ENCODE results near the gene MICAL3. TPM values are rescaled to one million over a fixed set of nuclear protein-coding genes. Genes with fewer than 3 reads are reported as not detected.

MICAL3 gene
- total RNA-seq, 1 experiment from 2014 or later = 47.1 TPM

DNA sequence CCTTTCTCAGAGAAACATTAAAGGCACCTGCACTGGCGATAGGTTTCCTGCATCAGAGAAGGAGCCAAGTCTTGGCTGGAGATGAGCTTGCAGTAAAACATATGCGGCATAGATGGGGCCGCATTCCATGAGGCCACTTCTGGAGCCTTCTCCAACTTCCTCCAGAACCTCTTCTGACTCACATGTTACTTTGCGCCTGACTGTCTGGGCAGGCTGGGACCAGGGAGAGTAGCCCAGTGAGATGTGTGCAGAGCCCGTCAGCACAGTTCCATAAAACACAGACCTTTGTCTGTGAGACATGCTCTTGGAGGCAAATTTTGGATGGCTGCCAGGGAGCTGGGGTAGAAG, 194.7 kb downstream of the MICAL3 start:
- no peaks in the 10 kb centered on the region for H3K9me3 ChIP-seq (ENCODE audit: control insufficient read depth, insufficient read depth, low read depth, low read length)
- ATAC-seq (peak; percentile 14; the same call in 1 of the 2 replicates), DNase-seq (ENCODE audit: low read depth, low spot score) (no peak)
- no peaks in the 10 kb centered on the region for H3K36me3 ChIP-seq (ENCODE audit: control insufficient read depth, insufficient read depth, low read length)
- intact Hi-C loops (cut with micrococcal nuclease; ENCODE audit: unreplicated experiment) = loop anchor here (1.0 to 10.0 kb wide), 2 partner anchors 195 to 247 kb away; partner anchors contain the start of gene MICAL3
- no peaks in the 10 kb centered on the region for H3K27me3 ChIP-seq (ENCODE audit: control insufficient read depth, insufficient read depth, low read length)
- ChIA-PET CTCF (interaction anchor here (0.6 to 2.4 kb wide), 2 partner anchors 87 to 246 kb away, joined by 8 to 20 read pairs; no protein-coding TSS in a partner anchor), POLR2A (no interaction called here)
- no peaks in the 10 kb centered on the region for H3K4me1 ChIP-seq (ENCODE audit: control insufficient read depth, insufficient read depth, low read length)
- H3K4me3 ChIP-seq (ENCODE audit: low read depth in 2 of 2, low read length in 2 of 2) = no peak overlapping the region
- H3K27ac ChIP-seq (ENCODE audit: low read length) = no peak overlapping the region
- in situ Hi-C loops (cut with HindIII; ENCODE audit: low pct_unique_long_range_greater_than_20kb, low sequenced_read_pairs) = no loop called here
- no TSS peak for BruUV-seq (replicated peaks)
- TF ChIP-seq POLR2AphosphoS5 (IDR thresholded peaks at IDR 0.05; ENCODE audit: low read depth, low read length) = no peak
- TF ChIP-seq, protein P1, sequence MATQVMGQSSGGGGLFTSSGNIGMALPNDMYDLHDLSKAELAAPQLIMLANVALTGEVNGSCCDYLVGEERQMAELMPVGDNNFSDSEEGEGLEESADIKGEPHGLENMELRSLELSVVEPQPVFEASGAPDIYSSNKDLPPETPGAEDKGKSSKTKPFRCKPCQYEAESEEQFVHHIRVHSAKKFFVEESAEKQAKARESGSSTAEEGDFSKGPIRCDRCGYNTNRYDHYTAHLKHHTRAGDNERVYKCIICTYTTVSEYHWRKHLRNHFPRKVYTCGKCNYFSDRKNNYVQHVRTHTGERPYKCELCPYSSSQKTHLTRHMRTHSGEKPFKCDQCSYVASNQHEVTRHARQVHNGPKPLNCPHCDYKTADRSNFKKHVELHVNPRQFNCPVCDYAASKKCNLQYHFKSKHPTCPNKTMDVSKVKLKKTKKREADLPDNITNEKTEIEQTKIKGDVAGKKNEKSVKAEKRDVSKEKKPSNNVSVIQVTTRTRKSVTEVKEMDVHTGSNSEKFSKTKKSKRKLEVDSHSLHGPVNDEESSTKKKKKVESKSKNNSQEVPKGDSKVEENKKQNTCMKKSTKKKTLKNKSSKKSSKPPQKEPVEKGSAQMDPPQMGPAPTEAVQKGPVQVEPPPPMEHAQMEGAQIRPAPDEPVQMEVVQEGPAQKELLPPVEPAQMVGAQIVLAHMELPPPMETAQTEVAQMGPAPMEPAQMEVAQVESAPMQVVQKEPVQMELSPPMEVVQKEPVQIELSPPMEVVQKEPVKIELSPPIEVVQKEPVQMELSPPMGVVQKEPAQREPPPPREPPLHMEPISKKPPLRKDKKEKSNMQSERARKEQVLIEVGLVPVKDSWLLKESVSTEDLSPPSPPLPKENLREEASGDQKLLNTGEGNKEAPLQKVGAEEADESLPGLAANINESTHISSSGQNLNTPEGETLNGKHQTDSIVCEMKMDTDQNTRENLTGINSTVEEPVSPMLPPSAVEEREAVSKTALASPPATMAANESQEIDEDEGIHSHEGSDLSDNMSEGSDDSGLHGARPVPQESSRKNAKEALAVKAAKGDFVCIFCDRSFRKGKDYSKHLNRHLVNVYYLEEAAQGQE (IDR thresholded peaks at IDR 0.05; ENCODE audit: insufficient read depth in 1 of 2, low read depth in 2 of 2, low read length in 1 of 2) = no peak
- TF ChIP-seq, protein P2, sequence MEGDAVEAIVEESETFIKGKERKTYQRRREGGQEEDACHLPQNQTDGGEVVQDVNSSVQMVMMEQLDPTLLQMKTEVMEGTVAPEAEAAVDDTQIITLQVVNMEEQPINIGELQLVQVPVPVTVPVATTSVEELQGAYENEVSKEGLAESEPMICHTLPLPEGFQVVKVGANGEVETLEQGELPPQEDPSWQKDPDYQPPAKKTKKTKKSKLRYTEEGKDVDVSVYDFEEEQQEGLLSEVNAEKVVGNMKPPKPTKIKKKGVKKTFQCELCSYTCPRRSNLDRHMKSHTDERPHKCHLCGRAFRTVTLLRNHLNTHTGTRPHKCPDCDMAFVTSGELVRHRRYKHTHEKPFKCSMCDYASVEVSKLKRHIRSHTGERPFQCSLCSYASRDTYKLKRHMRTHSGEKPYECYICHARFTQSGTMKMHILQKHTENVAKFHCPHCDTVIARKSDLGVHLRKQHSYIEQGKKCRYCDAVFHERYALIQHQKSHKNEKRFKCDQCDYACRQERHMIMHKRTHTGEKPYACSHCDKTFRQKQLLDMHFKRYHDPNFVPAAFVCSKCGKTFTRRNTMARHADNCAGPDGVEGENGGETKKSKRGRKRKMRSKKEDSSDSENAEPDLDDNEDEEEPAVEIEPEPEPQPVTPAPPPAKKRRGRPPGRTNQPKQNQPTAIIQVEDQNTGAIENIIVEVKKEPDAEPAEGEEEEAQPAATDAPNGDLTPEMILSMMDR (IDR thresholded peaks at IDR 0.05) = no peak
- TF ChIP-seq SIN3A (IDR thresholded peaks at IDR 0.05; ENCODE audit: borderline replicate concordance, insufficient read depth, low read depth, low read length) = no peak
- no peak for TF ChIP-seq TCF7L2 (IDR thresholded peaks at IDR 0.05; ENCODE audit: low read depth, low read length)

DNA sequence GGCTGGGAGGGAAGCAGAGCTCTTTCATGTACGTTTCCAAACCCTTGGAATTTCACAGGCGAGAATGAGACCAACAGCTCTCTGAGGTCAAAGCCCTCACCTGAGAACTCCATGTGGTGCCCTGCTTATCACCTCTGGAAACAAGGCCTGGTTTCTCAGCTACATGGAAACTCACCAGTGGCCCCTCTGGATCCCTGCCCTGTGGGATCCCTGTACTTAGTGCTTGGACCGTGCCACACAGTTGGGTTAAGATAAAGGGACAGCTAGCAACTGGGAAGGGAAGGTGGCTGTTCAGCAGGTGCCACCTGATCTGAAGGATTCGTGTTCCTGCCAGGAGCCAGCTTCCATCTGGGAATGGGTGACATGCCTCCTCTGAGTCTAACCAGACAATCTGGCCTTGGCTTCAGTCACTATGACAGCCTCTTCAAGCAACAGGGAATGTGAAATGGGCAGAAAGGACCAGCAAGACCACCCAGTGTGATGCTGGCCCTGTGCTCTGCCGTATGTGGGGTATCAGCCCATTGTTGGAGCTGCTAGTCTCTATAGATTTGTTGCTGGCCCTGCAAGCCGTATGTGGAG, 195.8 kb downstream of the MICAL3 start:
- BruUV-seq (replicated peaks) = no TSS peak
- H3K4me3 ChIP-seq (ENCODE audit: low read depth in 2 of 2, low read length in 2 of 2) = no peak overlapping the region
- H3K27ac ChIP-seq (ENCODE audit: low read length) = no peak overlapping the region
- no peaks in the 10 kb centered on the region for H3K36me3 ChIP-seq (ENCODE audit: control insufficient read depth, insufficient read depth, low read length)
- TF ChIP-seq POLR2AphosphoS5 (IDR thresholded peaks at IDR 0.05; ENCODE audit: low read depth, low read length) = no peak
- TF ChIP-seq, protein P2 (IDR thresholded peaks at IDR 0.05) = no peak
- TF ChIP-seq, protein P1 (IDR thresholded peaks at IDR 0.05; ENCODE audit: insufficient read depth in 1 of 2, low read depth in 2 of 2, low read length in 1 of 2) = no peak
- TF ChIP-seq TCF7L2 (IDR thresholded peaks at IDR 0.05; ENCODE audit: low read depth, low read length) = no peak
- no peak for TF ChIP-seq SIN3A (IDR thresholded peaks at IDR 0.05; ENCODE audit: borderline replicate concordance, insufficient read depth, low read depth, low read length)
- no peaks in the 10 kb centered on the region for H3K27me3 ChIP-seq (ENCODE audit: control insufficient read depth, insufficient read depth, low read length)
- no peaks in the 10 kb centered on the region for H3K4me1 ChIP-seq (ENCODE audit: control insufficient read depth, insufficient read depth, low read length)
- DNase-seq (ENCODE audit: low read depth, low spot score) (no peak), ATAC-seq (no peak)
- in situ Hi-C loops (cut with HindIII; ENCODE audit: low pct_unique_long_range_greater_than_20kb, low sequenced_read_pairs) (no loop called here), intact Hi-C loops (cut with micrococcal nuclease; ENCODE audit: unreplicated experiment) (no loop called here)
- ChIA-PET POLR2A (no interaction called here), CTCF (interaction anchor here (2.4 kb wide), 1 partner anchor 247 kb away, joined by 20 read pairs; no protein-coding TSS in a partner anchor)
- no peaks in the 10 kb centered on the region for H3K9me3 ChIP-seq (ENCODE audit: control insufficient read depth, insufficient read depth, low read depth, low read length)

Measured in Panc1 (cell line).